Ishikawa (cell line): Measurements from ENCODE around the gene GALNT9.

ENCODE experiments used
- CEBPB ChIP-seq: IDR thresholded peaks from 2 replicates; pipeline ENCODE4 v1.6.1; 2012
- CREB1 ChIP-seq: IDR thresholded peaks from 2 replicates; pipeline ENCODE4 v1.6.1; 2012; ENCODE audit warnings: low read depth
- EGR1 ChIP-seq: IDR thresholded peaks from 2 replicates; pipeline ENCODE4 v1.6.1; 2012
- EP300 ChIP-seq: IDR thresholded peaks from 2 replicates; pipeline ENCODE4 v1.6.1; 2012; ENCODE audit warnings: borderline replicate concordance
- FOXM1 ChIP-seq: IDR thresholded peaks from 2 replicates; pipeline ENCODE4 v1.6.1; 2012; ENCODE audit warnings: low read depth, borderline replicate concordance
- RAD21 ChIP-seq: IDR thresholded peaks from 2 replicates; pipeline ENCODE4 v1.6.1; 2012; ENCODE audit warnings: low read depth
- TAF1 ChIP-seq: IDR thresholded peaks from 2 replicates; pipeline ENCODE4 v1.6.1; 2012; ENCODE audit warnings: low read depth, mild to moderate bottlenecking
- TCF12 ChIP-seq: IDR thresholded peaks from 2 replicates; pipeline ENCODE4 v1.6.1; 2012; ENCODE audit warnings: low read depth
- TEAD4 ChIP-seq: IDR thresholded peaks from 2 replicates; pipeline ENCODE4 v1.6.1; 2012
- YY1 ChIP-seq: IDR thresholded peaks from 2 replicates; pipeline ENCODE4 v1.6.1; 2012; ENCODE audit warnings: low read depth
- ZBTB7A ChIP-seq: IDR thresholded peaks from 2 replicates; pipeline ENCODE4 v1.6.1; 2012; ENCODE audit warnings: low read depth
- TF ChIP-seq, protein P1 (sequence below): IDR thresholded peaks from 2 replicates; pipeline ENCODE4 v1.6.1; 2012
- TF ChIP-seq, protein P2 (sequence below): IDR thresholded peaks from 2 replicates; pipeline ENCODE4 v1.6.1; 2012
- TF ChIP-seq, protein P3 (sequence below): IDR thresholded peaks from 2 replicates; pipeline ENCODE4 v1.6.1; 2012; ENCODE audit warnings: low read depth, mild to moderate bottlenecking

DNA sequence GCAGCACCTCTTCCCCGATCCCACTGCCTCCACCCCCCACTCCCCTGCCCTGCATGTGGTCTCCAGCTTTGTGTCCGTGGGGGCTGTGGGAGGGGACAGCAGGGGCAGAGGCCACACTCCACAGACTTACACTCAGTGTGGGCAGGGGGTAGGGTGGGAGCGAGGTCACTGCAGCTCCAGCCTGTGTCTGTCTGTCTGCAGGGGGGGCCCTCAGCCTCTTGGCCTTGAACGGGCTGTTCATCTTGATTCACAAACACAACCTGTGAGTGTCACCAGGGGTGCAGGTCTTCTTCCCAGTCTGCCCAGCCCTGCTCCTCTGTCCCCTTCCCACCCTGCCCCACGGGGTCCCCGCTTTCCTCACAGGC lies 178.6 kb downstream of the GALNT9 start:
- no peak for TF ChIP-seq YY1
- TF ChIP-seq, protein P1, sequence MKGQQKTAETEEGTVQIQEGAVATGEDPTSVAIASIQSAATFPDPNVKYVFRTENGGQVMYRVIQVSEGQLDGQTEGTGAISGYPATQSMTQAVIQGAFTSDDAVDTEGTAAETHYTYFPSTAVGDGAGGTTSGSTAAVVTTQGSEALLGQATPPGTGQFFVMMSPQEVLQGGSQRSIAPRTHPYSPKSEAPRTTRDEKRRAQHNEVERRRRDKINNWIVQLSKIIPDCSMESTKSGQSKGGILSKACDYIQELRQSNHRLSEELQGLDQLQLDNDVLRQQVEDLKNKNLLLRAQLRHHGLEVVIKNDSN = no peak
- no peak for TF ChIP-seq TAF1
- TF ChIP-seq CREB1 = no peak
- TF ChIP-seq, protein P2, sequence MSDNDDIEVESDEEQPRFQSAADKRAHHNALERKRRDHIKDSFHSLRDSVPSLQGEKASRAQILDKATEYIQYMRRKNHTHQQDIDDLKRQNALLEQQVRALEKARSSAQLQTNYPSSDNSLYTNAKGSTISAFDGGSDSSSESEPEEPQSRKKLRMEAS = no peak
- no peak for TF ChIP-seq EP300
- TF ChIP-seq ZBTB7A = no peak
- TF ChIP-seq, protein P3, sequence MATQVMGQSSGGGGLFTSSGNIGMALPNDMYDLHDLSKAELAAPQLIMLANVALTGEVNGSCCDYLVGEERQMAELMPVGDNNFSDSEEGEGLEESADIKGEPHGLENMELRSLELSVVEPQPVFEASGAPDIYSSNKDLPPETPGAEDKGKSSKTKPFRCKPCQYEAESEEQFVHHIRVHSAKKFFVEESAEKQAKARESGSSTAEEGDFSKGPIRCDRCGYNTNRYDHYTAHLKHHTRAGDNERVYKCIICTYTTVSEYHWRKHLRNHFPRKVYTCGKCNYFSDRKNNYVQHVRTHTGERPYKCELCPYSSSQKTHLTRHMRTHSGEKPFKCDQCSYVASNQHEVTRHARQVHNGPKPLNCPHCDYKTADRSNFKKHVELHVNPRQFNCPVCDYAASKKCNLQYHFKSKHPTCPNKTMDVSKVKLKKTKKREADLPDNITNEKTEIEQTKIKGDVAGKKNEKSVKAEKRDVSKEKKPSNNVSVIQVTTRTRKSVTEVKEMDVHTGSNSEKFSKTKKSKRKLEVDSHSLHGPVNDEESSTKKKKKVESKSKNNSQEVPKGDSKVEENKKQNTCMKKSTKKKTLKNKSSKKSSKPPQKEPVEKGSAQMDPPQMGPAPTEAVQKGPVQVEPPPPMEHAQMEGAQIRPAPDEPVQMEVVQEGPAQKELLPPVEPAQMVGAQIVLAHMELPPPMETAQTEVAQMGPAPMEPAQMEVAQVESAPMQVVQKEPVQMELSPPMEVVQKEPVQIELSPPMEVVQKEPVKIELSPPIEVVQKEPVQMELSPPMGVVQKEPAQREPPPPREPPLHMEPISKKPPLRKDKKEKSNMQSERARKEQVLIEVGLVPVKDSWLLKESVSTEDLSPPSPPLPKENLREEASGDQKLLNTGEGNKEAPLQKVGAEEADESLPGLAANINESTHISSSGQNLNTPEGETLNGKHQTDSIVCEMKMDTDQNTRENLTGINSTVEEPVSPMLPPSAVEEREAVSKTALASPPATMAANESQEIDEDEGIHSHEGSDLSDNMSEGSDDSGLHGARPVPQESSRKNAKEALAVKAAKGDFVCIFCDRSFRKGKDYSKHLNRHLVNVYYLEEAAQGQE = no peak
- TF ChIP-seq EGR1 = no peak
- TF ChIP-seq CEBPB = no peak
- TF ChIP-seq RAD21 = no peak
- TF ChIP-seq TCF12 = no peak
- no peak for TF ChIP-seq TEAD4
- no peak for TF ChIP-seq FOXM1
